HG03196 (cell line): ENCODE results near the gene PAN3.

ENCODE experiments used
- ATAC-seq: cut with Tn5 transposase; IDR thresholded peaks from one replicate; pipeline ENCODE4 v1.9.1; 2021; ENCODE audit not compliant: unreplicated experiment

PAN3 gene

DNA sequence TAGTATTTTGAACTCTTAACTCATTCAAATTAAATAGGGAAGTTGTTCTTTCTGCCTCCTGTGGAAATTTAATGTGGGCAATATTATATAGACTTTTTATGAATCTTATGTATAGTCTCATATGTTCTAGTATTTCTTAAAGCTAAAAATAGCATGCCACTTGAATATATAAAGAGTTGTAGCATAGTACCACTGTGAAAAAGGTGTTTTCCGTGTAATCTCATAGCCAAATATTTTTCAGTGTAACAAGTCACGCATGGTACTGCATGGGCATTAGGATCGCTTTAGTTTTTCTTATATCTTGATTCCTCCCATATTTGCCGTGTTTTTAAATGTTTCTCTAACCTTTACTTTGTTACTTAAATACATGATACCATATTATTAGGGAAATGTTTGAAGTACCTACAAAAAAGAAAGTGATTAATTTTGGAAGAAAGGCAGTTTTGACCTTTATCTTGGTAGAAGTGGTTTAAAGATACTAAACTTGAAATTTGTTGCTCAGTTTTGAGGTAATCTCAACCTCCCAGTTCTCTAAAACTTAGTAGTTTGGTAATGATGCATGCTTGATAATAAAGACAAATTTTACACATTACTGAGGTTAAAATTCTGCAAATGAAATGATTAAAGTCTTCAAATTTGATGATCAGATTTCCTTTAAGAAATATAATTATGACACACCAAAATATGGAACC lies 81.2 kb downstream of the PAN3 start:
- ATAC-seq, result no peak

DNA sequence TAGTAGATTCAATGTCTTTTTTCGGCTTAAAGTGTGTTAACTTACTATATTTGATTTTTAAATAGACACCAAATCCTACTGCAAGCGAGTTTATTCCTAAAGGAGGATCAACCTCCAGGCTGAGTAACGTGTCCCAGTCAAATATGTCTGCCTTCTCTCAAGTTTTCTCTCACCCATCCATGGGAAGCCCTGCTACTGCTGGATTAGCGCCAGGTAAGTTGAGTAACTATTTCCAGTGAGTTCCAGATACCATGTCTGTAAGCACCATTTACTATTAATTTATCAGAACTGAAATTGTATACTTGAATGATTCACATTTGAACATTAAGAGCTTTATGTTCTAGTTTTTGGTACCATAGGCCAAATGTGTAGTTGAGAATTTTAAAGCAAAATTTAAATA lies 81.8 kb downstream of the PAN3 start:
- ATAC-seq, result no peak

DNA sequence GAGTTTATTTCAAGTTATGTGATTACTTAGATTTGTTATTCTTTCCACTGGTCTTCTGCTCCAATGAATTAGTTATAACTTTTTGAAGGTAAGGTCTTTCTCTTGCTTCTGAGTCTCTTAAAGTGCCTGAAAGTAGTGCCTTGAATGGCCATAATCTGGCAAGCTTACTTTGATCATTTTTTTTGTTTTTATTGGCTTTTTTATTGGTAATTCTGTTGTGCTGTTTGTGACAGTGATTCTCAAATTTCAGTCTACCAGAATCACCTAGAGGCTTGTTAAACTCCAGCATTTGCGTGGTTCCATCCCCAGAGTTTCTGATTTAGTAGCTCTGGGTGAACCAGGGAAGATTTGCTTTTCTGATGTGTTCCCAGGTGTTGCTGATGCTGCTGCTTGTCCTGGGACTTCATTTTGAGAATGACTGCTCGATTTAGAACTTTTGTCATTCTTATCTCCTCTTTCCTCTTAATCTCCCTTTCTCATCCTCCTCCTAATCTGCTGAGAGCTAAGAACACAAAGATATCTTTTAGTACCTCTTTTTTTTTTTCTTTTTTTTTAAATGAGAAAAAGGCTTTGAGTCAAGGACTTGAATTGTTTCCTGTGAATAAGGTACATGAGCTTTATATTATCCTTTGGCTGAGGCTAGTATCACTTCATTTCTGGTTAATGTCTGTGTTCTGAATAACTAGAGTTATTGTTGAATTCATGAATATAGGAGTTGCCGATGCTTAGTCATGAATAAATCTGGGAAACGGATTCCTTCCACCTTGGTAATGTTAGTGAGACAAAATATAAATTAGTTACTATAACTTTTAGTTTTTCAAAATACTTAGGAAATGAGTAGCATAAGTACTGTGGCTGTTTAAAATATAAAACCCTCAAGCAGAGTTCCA lies 91.4 kb downstream of the PAN3 start:
- no peak for ATAC-seq

DNA sequence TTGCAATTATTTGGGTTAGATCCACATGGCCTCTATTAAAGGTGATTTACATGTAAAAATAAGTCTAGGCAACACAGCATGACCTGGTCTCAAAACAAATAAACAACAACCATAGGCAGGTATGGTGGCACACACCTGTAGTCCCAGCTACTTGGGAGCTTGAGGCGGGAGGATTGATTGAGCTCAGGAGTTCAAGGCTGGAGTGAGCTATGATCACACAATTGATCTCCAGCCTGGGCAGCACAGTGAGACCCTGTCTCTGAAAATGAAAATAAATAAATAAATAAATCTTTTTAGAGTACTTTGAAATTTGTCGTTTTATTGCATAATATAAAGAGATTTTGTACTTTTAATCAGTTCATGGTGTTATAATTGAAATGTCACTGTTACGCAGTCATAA lies 93.3 kb downstream of the PAN3 start:
- no peak for ATAC-seq

DNA sequence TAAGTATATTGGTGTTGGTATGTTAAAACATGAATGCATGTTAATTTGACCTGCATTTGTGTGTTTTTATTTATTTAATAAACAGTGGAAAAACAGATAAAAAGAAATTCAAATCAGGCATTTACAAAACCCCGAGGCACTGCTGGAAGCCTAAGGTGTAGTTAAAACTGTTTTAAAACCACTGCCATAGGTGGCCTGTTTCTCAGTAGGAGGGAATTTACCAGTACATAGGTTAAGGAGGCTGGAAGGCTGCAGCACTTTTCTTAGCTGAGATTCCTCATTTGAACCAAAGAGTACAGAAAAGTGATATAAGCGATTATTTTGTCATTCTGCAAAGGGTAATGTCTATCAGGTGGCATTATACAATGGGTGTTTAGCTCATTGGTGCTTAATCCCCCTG lies 99.6 kb downstream of the PAN3 start:
- no peak for ATAC-seq

DNA sequence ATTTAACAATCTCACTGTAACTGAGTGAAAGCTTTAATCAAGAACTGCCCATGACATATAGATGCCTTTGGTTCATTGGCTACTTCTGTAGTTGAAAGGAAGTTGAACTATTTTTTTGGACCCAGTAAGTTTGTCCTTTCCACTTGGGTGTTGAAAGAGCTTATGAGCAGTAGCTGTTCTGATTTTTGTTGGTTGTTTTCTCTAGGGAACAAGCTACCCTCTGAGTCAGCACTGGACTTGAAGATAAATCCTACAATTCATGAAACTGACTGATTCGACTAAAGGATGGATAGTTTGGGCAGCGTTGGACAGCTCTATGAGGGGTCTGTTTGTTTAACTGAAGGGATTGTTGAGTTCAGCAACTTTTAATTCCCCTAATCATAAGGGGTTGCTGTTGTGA lies 101.0 kb downstream of the PAN3 start:
- no peak for ATAC-seq

DNA sequence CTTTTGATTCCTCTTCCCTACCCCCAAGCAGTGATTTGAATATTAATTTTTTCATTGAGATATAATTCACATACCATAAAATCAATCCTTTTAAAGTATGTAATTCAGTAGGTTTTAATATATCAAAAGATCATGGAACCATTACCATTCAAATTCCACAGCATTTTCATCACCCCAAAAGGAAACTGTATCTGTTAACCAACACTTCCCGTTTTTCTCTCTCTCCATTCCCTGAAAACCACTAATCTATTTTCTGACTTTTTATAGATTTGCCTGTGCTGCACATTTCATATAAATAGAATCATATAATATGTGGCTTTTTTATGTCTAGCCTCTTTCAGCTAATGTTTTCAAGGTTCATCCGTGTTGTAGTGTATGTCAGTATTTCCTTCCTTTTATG lies 107.1 kb downstream of the PAN3 start:
- no peak for ATAC-seq

DNA sequence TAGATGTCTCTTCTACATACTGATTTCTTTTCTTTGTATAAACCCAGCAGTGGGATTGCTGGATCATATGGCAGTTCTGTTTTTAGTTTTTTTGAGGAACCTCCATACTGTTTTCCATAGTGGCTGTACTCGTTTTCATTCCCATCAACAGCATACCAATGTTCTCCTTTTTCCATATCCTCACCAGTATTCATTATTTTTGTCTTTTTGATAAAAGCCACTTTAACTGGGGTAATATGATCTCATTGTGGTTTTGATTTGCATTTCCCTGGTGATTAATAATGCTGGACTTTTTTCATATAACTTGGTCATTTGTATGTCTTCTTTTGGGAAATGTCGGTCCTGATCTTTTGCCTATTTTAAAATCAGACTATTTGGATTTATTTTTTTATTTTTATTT lies 108.5 kb downstream of the PAN3 start:
- ATAC-seq, result no peak

DNA sequence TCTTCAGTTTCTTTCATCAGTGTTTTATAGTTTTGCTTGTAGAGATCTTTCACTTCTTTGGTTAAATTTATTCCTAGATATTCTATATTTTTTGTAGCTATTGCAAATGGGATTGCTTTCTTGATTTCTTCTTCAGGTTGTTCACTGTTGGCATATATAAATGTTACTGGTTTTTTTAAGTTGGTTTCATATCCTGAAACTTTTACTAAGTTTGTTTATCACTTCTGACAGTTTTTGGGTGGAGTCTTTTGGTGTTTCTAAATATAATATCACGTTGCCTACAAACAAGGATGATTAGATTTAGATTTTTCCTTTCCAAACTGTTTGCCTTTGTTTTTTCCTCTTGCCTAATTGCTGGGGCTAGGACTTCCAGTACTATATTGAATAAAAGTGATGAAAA lies 109.7 kb downstream of the PAN3 start:
- no peak for ATAC-seq

DNA sequence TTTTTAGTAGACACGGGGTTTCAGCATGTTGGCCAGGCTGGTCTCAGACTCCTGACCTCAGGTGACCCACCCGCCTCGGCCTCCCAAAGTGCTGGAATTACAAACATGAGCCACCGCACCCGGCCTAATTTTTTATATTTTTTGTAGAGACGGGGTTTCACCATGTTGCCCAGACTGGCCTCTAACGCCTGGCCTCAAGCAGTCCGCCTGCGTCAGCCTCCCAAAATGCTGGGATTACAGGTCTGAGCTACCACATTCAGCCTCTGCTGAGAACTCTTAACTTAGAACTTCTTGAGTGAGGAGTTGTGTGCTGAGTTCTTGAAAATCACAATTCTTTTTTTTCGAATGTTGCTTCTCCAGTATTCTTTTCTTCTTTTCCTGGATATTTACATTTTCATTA lies 112.2 kb downstream of the PAN3 start:
- no peak for ATAC-seq

DNA sequence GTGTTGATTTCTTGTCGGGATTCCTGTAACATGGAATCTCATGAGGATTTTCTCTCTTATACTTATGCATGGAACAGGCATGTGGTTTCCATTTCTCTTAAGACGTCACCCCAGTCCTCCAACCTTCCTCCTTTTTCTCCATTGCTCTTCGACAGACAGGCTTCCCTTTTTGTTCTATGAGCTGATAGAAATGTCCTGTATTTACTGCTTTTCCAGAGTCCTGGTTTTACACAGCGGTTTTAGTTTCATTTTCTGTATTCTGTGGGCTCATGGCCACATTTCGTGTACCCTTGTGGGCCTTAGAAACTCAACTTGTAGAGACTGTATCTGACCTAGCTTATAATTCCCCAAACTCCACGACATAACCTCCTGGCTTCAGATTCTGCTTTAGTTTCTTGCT lies 113.1 kb downstream of the PAN3 start:
- ATAC-seq, result no peak

DNA sequence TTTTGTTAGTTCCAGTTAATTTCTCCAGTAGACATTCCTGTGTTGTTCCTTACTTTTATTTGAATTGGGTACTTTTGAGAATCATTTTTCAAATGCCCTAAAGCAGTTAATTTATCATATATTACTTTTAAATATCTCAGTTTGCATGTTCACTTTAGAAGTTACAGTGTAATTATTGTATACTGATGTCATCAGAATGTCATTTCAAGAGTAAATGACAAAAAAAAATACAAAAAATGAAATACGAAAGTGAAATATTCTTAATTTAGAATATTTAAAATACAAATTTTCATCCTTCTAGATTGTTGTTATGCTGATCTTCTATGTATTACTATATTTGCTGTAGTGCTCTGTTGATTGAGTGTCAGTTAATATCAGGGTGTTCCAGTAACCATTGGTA lies 114.2 kb downstream of the PAN3 start:
- no peak for ATAC-seq

DNA sequence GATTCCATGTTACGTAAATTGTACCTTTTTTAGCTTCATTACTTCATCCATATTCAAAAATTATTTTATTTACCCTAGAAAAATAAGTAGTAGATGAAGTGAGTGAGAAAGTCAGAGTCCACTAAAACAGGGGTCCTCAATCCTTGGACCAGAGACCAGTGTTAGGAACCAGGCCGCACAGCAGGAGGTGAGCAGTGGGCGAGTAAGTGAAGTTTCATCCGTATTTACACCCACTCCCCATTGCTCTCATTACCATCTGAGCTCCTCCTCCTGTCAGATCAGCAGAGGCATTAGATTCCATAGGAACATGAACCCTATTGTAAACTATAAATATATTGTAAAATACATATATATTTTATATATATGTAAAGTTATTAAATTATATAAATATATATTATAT lies 119.0 kb downstream of the PAN3 start:
- ATAC-seq, result no peak

DNA sequence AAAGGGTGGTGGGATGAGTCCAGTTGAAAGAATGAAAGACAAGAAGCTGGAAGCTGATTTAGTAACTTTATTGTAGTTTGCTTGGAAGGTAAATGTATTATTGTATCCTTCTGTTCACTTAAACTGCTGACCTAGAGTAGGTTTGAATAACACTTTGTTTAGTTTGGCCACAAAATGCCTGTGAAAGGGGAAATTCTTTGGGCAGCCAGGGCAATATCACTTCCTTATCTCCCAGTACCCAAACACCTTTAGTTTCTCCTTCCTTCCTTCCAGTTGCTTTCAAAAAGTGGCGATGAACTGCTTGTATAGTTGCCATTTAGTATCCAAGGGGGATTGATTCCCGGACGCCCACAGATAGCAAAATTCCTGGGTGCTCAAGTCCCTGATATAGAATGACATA lies 120.1 kb downstream of the PAN3 start:
- no peak for ATAC-seq

DNA sequence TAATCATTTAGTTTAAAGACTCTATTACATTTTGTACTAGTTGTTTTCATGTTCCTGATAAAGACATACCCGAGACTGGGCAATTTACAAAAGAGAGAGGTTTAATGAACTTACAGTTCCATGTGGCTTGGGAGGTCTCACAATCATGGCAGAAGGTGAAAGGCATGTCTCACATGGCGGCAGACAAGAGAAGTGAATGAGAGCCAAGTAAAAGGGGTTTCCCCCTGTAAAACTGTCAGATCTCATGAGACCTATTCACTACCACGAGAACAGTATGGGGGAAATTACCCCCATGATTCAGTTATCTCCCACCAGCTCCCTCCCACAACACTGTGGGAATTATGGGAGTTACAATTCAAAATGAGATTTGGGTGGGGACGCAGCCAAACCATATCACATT lies 129.2 kb downstream of the PAN3 start:
- no peak for ATAC-seq

DNA sequence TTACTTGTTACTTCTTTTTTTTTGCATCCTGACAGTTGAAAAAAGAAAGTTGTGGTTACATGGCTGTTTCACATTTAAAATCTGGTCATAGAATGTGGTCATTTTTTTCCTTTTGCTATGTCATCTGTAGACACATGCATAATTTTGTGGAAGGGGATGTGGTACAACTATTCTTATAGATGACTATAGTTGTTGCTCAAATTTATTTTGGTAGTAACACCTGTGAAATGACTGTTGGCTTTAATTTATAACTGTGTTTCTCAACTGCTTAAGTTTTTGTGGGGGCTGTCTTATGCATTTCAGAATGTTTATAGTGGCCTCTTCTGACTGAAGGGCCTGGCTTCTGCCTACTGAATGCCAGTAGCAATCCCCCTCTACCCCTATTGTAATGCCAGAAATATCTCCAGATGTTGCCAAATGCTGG lies 130.5 kb downstream of the PAN3 start:
- ATAC-seq, result peak; percentile 96

DNA sequence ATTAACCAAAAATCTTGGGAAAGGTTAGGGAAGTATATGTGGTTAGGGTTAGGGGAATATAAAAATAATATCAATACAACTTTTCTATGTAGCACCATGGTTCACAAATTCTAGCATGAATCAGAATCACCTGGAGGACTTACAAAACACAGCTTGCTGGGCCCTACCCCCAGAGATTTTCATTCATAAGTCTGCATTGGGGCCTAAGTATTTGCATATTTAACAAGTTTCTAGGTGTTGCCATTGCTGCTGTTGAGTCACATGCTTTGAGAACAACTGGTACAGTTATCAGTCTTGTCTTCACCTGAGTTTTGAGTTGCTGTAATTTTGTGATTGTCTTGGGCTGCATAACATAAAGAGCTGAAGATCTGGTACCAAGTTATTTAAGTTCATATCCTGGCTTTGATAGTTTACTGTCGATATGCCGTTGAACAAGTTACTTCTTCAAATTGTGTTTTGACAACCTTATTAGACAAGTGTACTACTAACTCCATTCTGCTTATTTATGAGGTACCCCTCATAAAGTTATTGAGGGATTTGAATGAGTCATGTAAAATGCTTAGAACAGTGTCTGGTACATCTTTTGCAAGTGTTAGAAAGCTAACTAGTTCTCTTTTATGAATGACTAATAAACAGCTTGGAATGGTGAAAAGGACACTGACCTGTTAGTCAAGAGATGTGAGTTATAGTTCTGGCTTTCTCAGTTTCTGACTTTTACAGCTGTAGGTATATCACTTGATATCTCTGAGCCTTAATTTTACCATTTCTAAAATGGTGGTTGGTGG lies 132.9 kb downstream of the PAN3 start:
- no peak for ATAC-seq

DNA sequence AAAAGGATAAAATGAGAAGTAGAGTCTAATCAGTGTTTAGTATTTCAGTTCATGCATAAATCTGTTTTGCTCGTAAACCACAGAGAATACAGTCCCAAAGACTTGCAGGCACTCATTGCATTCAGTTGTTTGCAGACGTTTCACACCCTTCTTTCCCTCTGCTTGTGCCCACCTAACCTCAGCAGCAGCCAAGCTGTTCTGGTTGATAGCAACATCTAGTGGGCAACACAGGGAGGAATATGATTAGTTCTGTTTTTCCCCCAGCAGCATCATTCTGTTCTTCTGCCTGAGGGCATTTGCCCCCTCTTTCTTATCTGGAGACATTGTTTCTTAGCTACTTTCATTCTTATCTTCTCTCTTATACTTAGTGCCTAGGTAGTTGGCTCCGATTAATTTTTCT lies 135.6 kb downstream of the PAN3 start:
- no peak for ATAC-seq

DNA sequence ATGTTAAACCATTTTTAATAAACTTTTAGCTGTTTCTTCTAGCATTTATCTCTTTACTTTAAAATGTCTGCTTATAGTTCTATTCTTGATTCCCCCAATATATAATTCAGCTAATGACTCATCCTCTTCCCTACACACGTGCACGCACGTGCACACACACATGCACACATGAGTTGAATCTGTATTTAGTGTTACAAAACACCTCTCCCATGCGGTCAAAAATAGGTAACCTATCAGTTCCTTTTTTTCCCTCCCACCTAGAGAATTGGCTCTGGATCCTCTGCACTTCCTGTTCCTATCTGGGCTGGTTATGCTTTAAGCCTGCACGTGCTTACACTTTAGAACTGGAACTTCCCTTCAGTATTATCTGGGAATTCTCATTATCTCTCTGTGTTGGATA lies 144.1 kb downstream of the PAN3 start:
- ATAC-seq, result no peak

DNA sequence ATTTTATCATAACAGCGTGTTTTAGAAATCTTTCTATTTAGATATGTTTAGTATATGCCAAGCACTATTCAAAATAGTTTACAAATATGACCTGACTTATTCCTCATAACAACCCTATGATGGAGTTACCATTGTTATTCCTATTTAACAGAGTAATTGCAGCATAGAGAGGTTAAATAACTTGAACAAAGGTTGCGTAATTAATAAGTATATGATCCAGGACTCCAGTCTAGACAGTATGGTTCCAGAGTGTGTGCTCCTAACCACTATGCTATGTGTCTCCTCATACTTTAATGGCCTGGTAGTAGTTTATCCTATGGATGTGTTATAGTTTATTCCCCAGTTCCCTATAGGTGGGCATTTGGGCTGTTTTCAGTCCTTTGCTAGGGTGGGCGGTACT lies 145.3 kb downstream of the PAN3 start:
- no peak for ATAC-seq

DNA sequence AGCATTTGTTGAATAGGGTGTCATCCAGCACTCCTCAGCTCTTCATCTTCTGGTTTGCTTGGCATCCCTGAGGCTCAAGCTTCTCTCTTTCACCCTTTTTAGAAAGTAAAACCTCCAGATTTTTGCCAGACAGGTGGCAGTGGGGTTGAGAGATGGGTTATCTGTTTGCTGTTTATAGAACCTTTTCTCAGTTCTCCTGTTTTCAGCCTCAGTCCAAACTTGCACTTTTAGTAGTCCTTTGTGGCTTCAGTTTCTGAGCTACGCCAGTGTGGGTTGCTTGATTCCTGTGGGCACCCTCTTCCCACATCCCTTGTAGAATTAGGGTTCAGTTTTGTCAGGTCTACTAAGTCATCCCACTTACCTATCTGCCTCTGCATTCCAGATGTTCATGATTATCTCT lies 147.9 kb downstream of the PAN3 start:
- no peak for ATAC-seq

DNA sequence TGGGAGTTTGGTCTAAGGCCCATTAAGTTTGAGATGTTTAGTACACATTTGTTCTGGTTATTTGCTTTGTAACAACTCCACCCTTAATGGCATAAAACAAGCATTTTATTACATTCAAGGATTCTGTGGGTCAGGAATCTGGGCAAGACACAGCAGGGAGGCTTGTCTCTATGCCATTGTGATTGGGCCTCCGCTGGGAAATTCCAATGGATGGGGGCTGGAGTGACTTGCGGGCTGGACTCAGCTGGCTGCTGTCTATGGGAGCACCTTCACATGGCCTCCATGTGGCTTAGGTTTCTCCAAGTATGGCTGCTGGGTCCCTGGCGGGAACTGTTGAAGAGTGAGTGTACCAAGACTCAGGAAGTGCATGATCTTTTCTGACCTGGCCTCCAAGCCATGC lies 159.0 kb downstream of the PAN3 start:
- ATAC-seq, result no peak
